HCT116 (cell line): Measurements from ENCODE around the gene PVR.

Experiments
- ATF3 ChIP-seq: IDR thresholded peaks from 2 replicates; pipeline ENCODE4 v1.6.1; 2012
- CEBPB ChIP-seq: IDR thresholded peaks from 2 replicates; pipeline ENCODE4 v1.6.1; 2012; ENCODE audit warnings: low read depth
- CTCF ChIP-seq, 3 experiments: fragments of 200-600 bp in 1 of 3; sonication (generic) in 1 of 3; IDR thresholded peaks in 2 of 3; conservative IDR thresholded peaks in 1 of 3; 2 replicates each; pipeline ENCODE4 v1.5.1; 2012 to 2017; ENCODE audit warnings: low read depth in 2 of 3, low read length in 2 of 3, antibody characterized with exemption in 1 of 3, borderline replicate concordance in 1 of 3, control low read depth in 1 of 3, mild to moderate bottlenecking in 1 of 3, mixed read lengths in 1 of 3, mixed run types in 1 of 3, moderate library complexity in 1 of 3; ENCODE audit not compliant: insufficient read depth in 1 of 3
- EZH2 ChIP-seq: fragments of 200-600 bp; sonication (generic); IDR thresholded peaks from 2 replicates; pipeline ENCODE4 v1.6.1; 2017; ENCODE audit warnings: antibody characterized with exemption, mixed run types
- FOSL1 ChIP-seq: IDR thresholded peaks from 2 replicates; pipeline ENCODE4 v1.6.1; 2012; ENCODE audit warnings: low read depth
- JUND ChIP-seq: IDR thresholded peaks from 2 replicates; pipeline ENCODE4 v1.6.1; 2012
- POLR2A ChIP-seq: IDR thresholded peaks from 2 replicates; pipeline ENCODE4 v1.7.0; 2011; ENCODE audit warnings: borderline replicate concordance; ENCODE audit not compliant: insufficient read depth, insufficient read length; ENCODE audit errors: extremely low read depth
- POLR2AphosphoS5 ChIP-seq: IDR thresholded peaks from 2 replicates; pipeline ENCODE4 v1.6.1; 2011; ENCODE audit warnings: mild to moderate bottlenecking, low read depth, low read length, moderate library complexity
- RAD21 ChIP-seq: IDR thresholded peaks from 2 replicates; pipeline ENCODE4 v1.6.1; 2012; ENCODE audit warnings: low read depth, mild to moderate bottlenecking
- REST ChIP-seq: IDR thresholded peaks from 2 replicates; pipeline ENCODE4 v1.6.1; 2012; ENCODE audit warnings: low read depth
- SRF ChIP-seq: IDR thresholded peaks from 2 replicates; pipeline ENCODE4 v1.6.1; 2012; ENCODE audit warnings: low read depth
- ZBTB33 ChIP-seq: IDR thresholded peaks from 2 replicates; pipeline ENCODE4 v1.6.1; 2011; ENCODE audit warnings: mild to moderate bottlenecking, low read length, moderate library complexity; ENCODE audit not compliant: insufficient replicate concordance; ENCODE audit errors: extremely low read depth
- ZNF274 ChIP-seq: fragments of 200-500 bp; sonication (Bioruptor generic); IDR thresholded peaks from 2 replicates; pipeline ENCODE4 v1.6.1; 2014; ENCODE audit warnings: mild to moderate bottlenecking, low read depth, low read length, inconsistent platforms

- TF ChIP-seq POLR2A (no peak), EZH2 (no peak), POLR2AphosphoS5 (no peak), RAD21 (no peak), CTCF (IDR thresholded peaks at IDR 0.05 in 2 of 3, conservative IDR thresholded peaks at IDR 0.05 in 1 of 3; ENCODE audit: borderline replicate concordance in 1 of 3, insufficient read depth in 1 of 3, low read depth in 2 of 3, low read length in 2 of 3) (no peak), ATF3 (no peak), FOSL1 (no peak), ZNF274 (no peak), SRF (no peak), ZBTB33 (no peak), REST (no peak), CEBPB (no peak), JUND (no peak)
These were observed 3.4 kb downstream of the PVR start for GRCh38 chr19:44647144-44647543.
